HG03045 (cell line): Measurements from ENCODE around the gene S100A1.
A peak's percentile ranks its signal among the peaks of the same experiment; 100 is the strongest.
"Not testable (repeated sequence)": the region's sequence is repeated elsewhere in the genome, so short reads cannot be mapped to it uniquely, and the experiment has no call there.

Experiments used
- ATAC-seq: cut with Tn5 transposase; IDR thresholded peaks from one replicate; pipeline ENCODE4 v1.9.1; 2021; ENCODE audit warnings: mild to moderate bottlenecking, moderate library complexity; ENCODE audit not compliant: unreplicated experiment

S100A1 gene

DNA sequence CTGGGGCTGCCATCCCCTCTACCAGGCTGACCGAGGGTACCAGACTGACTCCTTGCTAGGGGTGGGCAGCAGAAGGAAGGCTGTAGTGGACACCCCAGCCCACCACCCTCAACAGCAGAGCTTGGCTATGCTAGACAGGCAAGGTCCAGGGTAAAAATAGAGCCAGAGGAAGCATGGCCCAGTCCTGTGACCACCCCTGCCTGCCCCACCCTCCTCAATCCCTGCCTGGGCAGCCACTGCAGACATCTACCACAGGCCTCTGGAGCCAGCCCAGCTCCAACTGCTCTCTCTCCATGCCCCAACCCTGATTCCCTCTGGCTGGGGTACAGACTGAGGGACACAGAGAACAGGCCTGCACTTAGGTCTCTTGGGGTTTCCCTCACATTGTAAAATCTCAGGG lies 1.7 kb downstream of the S100A1 start:
- no peak for ATAC-seq

GRCh38 chr1:153630384-153630783 lies 2.1 kb downstream of the S100A1 start:
- ATAC-seq: no peak

DNA sequence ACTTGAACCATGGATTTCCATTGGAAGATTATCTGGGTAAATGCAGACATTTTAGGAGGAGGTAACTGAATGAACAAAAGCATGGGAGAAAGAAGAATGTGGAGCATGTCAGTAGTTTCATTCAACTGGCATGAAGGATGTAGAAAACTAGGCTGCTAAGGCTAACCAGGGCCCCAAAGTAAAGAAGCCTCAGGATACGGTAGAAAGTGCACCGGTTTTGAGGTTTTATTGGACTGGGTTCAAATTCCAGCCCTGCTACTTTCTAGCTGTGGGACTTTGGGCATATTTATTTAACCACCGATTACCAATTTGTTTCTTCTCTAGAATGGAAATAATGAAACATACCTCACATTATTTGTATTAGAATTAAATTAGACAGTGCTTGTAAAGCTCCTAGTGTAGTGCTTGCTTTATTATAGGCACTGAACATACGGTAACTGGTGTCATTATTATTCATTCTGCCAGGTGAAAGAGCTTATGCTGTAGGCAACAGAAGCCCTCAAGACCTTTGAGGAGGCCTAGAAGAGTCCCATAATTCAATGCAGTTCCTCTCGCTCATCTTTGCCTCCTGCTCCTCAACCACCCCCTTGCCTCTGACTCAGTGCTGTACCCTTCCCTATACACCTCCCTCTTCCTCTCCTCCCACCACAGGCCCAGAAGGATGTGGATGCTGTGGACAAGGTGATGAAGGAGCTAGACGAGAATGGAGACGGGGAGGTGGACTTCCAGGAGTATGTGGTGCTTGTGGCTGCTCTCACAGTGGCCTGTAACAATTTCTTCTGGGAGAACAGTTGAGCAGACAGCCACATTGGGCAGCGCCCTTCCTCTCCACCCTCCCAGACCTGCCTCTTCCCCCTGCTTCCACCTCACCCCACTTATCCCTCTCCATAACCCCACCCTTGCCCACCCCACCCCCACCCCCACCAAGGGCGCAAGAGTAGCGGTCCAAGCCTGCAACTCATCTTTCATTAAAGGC lies 3.1 kb downstream of the S100A1 start:
- ATAC-seq: no peak

GRCh38 chr1:153633161-153633753 lies 5.0 kb downstream of the S100A1 start:
- no peak for ATAC-seq

GRCh38 chr1:153633754-153634665 lies 5.8 kb downstream of the S100A1 start, which contains the start of gene CHTOP:
CHTOP (plus strand) TSS chr1:153634066; CDS start chr1:153636589, 2,523 bp downstream.
- peak; percentile 85 for ATAC-seq

DNA sequence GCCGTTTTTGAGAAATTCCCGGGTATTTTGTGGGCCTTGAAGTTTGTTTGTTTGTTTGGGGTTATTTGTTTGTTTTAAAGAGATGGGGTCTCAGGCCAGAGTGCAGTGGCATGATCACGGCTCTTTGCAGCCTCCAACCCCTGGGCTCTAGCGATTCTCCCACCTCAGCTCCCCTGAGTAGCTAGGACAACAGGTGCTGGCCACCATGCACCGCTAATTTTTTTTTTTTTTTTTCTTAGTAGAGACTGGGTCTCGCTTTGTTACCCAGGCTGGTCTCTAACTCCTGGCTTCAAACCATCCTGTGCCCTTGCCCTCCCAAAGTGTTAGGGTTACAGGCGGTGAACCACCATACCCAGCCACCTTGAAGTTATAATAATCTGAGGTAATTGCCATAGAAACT lies 7.6 kb downstream of the S100A1 start:
- ATAC-seq: no peak

GRCh38 chr1:153636312-153636711 lies 8.1 kb downstream of the S100A1 start:
- ATAC-seq: no peak

DNA sequence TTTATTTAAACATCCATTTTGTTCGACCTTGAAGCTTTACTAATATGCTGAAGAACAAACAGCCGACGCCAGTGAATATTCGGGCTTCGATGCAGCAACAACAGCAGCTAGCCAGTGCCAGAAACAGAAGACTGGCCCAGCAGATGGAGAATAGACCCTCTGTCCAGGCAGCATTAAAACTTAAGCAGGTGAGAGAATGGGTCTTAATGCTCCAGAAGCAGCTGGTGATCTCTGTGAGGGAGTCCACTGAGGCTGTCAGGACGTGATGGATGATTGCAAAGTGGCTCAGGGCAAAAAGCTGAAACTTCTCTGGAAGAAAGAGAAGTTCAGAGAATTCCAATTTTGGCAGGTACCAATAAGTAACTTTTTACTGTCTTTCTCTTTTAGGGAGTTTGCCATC lies 10.0 kb downstream of the S100A1 start:
- no peak for ATAC-seq

DNA sequence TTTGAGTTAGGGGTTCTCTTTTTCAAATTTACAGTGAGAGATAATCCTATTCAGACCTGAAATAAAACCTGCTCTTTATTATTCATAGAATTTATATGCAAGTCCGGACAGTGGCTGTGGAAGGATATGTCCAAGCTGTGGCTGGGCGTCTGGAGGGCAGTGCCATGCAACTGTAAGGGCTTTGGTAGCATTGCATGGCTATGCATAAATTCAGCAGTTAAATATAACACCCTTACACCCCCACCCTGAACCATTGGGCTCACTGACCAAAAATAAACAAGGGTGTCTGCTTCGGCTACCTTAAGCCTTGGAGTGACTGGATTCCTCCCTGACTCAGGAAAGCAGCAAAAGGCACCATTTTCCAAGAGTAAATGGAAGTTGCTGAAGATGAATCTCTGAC lies 11.0 kb downstream of the S100A1 start:
- no peak for ATAC-seq

- not testable (repeated sequence) for ATAC-seq
These were observed 12.0 kb downstream of the S100A1 start for GRCh38 chr1:153640213-153640612.

GRCh38 chr1:153640861-153641260 lies 12.6 kb downstream of the S100A1 start:
- ATAC-seq: no peak

GRCh38 chr1:153642161-153642560 lies 13.9 kb downstream of the S100A1 start:
- no peak for ATAC-seq

GRCh38 chr1:153643100-153643499 lies 14.9 kb downstream of the S100A1 start:
- no peak for ATAC-seq

DNA sequence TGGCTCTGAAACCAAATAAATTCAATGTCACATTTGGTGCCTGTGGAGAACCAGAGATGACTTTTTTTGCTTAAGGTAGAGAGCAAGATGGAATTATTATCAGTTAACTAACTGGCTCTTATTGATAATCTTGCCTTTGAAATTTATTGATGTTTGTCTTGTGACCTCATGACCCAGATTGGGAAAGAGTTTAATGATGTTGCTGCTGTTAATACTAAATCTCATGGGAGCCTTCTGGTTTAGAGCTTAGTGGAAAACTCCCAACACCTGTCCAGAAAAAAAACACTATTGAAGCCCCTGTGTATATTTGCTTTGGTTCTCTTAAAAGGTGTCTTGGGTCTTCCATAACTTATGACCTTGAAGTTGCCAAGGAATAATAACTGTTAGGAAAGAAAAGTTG lies 15.6 kb downstream of the S100A1 start:
- no peak for ATAC-seq

GRCh38 chr1:153646672-153647345 lies 18.6 kb downstream of the S100A1 start:
- no peak for ATAC-seq

DNA sequence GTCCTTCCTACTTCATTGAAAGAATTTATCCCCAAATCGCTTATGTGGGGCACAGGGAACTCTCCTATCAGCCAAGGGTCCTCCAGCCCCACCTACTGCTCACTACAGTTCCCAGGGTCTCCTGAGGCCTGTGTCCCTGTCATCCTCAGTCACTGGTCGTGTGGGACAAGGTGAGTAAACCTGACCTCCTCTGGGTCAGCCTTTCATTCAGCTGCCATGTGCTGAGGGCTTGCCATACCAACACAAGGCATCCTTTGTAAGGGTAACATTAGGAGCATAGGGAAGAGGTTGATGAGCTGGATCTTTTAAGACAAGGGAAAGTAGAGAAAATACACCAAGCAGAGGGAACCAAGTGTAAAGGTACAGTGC lies 19.1 kb downstream of the S100A1 start:
- no peak for ATAC-seq

DNA sequence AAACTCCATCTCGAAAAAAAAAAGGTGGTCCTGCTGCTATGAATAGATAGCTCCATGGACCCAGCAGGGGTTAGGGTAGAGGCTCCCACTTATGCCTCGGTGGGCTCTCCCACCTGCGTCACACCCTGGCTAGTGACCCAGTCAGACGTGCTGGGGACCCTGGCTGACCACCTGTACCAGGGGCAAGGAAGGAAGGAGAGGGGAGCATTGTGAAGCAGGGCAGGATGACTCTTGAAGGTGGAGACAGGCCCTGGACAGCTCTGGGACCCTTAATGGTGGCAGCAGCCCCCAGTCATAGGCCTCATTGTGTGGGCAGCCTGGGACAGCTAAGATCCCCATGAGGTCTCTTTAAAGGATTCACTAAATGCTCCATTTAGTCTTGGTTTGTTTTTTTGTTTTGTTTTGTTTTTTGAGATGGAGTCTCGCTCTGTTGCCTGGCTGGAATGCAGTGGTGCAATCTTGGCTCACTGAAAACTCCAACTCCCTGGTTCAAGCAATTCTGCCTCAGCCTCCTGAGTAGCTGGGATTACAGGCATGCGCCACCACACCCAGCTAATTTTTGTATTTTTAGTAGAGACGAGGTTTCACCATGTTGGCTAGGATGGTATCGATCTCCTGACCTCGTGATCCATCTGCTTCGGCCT lies 19.9 kb downstream of the S100A1 start:
- ATAC-seq: no peak

- ATAC-seq: no peak
These were observed 21.1 kb downstream of the S100A1 start for GRCh38 chr1:153649137-153649862.

GRCh38 chr1:153649863-153650235 lies 21.6 kb downstream of the S100A1 start:
- ATAC-seq: no peak

DNA sequence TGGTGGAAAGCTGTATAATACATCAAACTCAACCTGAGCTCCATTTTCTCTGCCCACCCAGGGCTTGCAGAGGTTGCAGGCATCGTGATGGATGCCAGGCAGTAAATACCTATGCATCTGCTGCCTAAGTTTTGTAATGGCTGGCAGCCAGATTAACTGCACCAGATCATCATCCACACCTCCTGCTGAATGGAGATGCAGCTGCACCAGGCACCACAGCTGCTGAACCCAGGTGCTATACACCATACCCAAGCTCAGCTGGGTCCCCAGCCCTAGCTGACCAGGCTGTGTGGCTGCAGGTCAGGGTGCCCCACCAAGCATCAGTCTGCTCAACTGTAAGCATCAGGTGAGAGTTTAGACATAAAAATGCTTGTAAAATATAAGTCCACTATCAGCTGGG lies 23.5 kb downstream of the S100A1 start:
- no peak for ATAC-seq
